Measurements from ENCODE around the gene COMMD1.

Gene COMMD1

DNA sequence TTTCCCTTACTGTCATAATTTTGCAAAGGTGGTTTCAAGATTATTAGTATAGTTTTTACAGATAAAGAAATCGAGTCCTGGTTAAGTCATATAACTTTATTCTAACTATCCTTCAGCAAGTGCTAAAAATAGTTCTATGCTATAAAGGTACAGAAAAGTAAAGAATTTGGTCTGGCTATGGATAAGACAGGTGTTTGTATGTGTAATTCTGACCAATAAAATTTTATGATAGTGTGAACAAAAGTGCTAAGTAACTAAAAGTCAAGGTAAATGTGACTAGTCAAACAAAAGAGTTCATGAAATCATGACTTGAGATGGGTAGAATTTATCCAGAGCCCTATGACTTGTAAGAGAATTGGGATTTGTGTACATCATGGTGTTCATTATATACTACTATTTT is 140.7 kb downstream of the COMMD1 start:
- TF ChIP-seq EZH2phosphoT487 (conservative IDR thresholded peaks at IDR 0.05; ENCODE audit: low read length), result no peak
- TF ChIP-seq, protein P1, sequence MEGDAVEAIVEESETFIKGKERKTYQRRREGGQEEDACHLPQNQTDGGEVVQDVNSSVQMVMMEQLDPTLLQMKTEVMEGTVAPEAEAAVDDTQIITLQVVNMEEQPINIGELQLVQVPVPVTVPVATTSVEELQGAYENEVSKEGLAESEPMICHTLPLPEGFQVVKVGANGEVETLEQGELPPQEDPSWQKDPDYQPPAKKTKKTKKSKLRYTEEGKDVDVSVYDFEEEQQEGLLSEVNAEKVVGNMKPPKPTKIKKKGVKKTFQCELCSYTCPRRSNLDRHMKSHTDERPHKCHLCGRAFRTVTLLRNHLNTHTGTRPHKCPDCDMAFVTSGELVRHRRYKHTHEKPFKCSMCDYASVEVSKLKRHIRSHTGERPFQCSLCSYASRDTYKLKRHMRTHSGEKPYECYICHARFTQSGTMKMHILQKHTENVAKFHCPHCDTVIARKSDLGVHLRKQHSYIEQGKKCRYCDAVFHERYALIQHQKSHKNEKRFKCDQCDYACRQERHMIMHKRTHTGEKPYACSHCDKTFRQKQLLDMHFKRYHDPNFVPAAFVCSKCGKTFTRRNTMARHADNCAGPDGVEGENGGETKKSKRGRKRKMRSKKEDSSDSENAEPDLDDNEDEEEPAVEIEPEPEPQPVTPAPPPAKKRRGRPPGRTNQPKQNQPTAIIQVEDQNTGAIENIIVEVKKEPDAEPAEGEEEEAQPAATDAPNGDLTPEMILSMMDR (IDR thresholded peaks at IDR 0.05; ENCODE audit: insufficient read depth, low read length, poor library complexity, severe bottlenecking), result no peak
- Histone ChIP-seq H3K9ac (ENCODE audit: low read length) (no peak overlapping the region), H2AFZ (ENCODE audit: low read depth, low read length, severe bottlenecking) (no peak overlapping the region), H3K79me2 (ENCODE audit: insufficient read depth, low read length) (no peaks in the 10 kb centered on the region), H3K27ac (ENCODE audit: low read depth, low read length) (no peak overlapping the region), H3F3A (ENCODE audit: insufficient read depth) (no peaks in the 10 kb centered on the region), H3K4me2 (ENCODE audit: low read depth, low read length, poor library complexity, severe bottlenecking) (no peak overlapping the region), H3K27me3 (ENCODE audit: low read length) (no peaks in the 10 kb centered on the region), H4K20me1 (ENCODE audit: low read depth, low read length) (0 out of 2 replicates have a peak, but pooled peaks cover 4% of the 10 kb centered on the region), H3K36me3 (ENCODE audit: low read length) (no peaks in the 10 kb centered on the region; the same call in 1 of the 2 replicates), H3K9me3 (ENCODE audit: insufficient read depth, low read length) (peaks cover 11% of the 10 kb centered on the region; the same call in 1 of the 2 replicates), H3K9me2 (replicated peaks; ENCODE audit: insufficient read depth, low read length) (no peaks in the 10 kb centered on the region), H3K4me3 (ENCODE audit: insufficient read depth, low read length, poor library complexity, severe bottlenecking) (no peak overlapping the region)

DNA sequence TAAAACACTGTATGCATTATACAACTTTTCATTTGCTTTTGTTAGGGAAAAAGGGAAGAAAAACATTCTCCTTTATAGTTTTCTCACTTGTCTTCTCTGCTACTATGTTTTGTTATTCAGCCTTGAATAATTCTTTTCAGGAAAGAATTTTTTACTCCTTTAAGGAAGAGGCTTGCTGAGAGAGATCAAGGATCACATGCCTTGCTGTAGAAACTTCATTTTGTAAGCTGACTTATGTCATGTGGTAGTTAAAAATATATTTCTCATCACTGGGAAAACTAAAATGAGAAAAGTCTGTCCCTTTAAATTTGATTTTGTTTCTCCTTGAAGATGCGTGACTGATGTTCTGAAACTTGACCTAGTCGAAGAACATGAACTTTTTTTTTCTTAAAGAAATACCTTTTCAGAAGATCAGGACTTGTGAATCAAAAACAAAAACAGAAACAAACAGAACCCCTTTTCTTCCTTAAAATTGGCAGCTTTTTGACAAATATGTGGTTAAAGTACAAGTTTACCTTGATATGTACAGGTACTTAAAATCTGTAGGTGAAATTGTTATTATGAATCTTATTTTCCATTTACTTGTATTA is 145.1 kb downstream of the COMMD1 start:
- 0 out of 2 replicates have a peak, but pooled peaks cover 4% of the 10 kb centered on the region for H4K20me1 ChIP-seq (ENCODE audit: low read depth, low read length)
- no peak overlapping the region for H3K4me2 ChIP-seq (ENCODE audit: low read depth, low read length, poor library complexity, severe bottlenecking)
- H2AFZ ChIP-seq (ENCODE audit: low read depth, low read length, severe bottlenecking), result no peak overlapping the region
- no peaks in the 10 kb centered on the region for H3F3A ChIP-seq (ENCODE audit: insufficient read depth)
- no peaks in the 10 kb centered on the region for H3K36me3 ChIP-seq (ENCODE audit: low read length)
- no peak overlapping the region for H3K9ac ChIP-seq (ENCODE audit: low read length)
- no peaks in the 10 kb centered on the region for H3K79me2 ChIP-seq (ENCODE audit: insufficient read depth, low read length)
- H3K9me2 ChIP-seq (replicated peaks; ENCODE audit: insufficient read depth, low read length), result no peaks in the 10 kb centered on the region
- H3K27me3 ChIP-seq (ENCODE audit: low read length), result no peaks in the 10 kb centered on the region
- H3K9me3 ChIP-seq (ENCODE audit: insufficient read depth, low read length), result no peaks in the 10 kb centered on the region
- TF ChIP-seq EZH2phosphoT487 (conservative IDR thresholded peaks at IDR 0.05; ENCODE audit: low read length), result no peak
- TF ChIP-seq, protein P1 (IDR thresholded peaks at IDR 0.05; ENCODE audit: insufficient read depth, low read length, poor library complexity, severe bottlenecking), result no peak
- H3K27ac ChIP-seq (ENCODE audit: low read depth, low read length), result no peak overlapping the region
- H3K4me3 ChIP-seq (ENCODE audit: insufficient read depth, low read length, poor library complexity, severe bottlenecking), result no peak overlapping the region

DNA sequence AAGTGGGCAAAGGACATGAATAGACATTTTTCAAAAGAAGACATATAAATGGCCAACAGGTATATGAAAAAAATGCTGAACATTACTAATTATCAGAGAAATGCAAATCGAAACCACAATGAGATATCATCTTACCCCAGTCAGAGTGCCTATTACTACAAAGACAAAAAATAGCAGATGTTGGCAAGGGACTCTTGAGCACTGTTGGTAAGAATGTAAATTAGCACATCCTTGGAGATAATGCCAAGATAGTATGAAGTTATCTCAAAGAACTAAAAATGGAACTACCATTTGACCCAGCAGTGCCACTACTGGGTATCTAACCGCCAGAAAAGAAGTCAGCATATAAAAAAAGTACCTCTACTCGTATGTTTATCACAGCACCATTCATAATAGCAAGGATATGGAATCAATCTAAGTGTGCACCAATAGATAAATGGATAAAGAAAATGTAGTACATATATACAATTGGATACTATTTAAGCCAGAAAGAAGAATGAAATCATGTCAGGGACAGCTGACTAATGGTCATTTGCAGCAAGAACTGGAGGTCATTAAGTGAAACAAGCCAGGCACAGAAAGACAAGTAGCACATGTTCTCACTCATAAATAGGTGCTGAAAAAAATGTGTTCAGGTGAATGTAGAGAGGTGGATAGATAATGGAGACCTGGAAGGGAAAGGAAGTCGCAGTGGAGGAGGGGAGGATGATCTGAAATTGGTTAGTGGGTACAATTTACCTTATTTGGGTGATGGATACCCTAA is 148.7 kb downstream of the COMMD1 start:
- Histone ChIP-seq H3K4me2 (ENCODE audit: low read depth, low read length, poor library complexity, severe bottlenecking) (no peak overlapping the region), H3F3A (ENCODE audit: insufficient read depth) (no peaks in the 10 kb centered on the region), H3K27ac (ENCODE audit: low read depth, low read length) (no peak overlapping the region), H2AFZ (ENCODE audit: low read depth, low read length, severe bottlenecking) (no peak overlapping the region), H4K20me1 (ENCODE audit: low read depth, low read length) (0 out of 2 replicates have a peak, but pooled peaks cover 4% of the 10 kb centered on the region), H3K9me2 (replicated peaks; ENCODE audit: insufficient read depth, low read length) (no peaks in the 10 kb centered on the region), H3K79me2 (ENCODE audit: insufficient read depth, low read length) (no peaks in the 10 kb centered on the region), H3K4me3 (ENCODE audit: insufficient read depth, low read length, poor library complexity, severe bottlenecking) (no peak overlapping the region), H3K9ac (ENCODE audit: low read length) (no peak overlapping the region), H3K27me3 (ENCODE audit: low read length) (no peaks in the 10 kb centered on the region), H3K9me3 (ENCODE audit: insufficient read depth, low read length) (no peaks in the 10 kb centered on the region), H3K36me3 (ENCODE audit: low read length) (no peaks in the 10 kb centered on the region)
- TF ChIP-seq, protein P1 (IDR thresholded peaks at IDR 0.05; ENCODE audit: insufficient read depth, low read length, poor library complexity, severe bottlenecking), result no peak
- no peak for TF ChIP-seq EZH2phosphoT487 (conservative IDR thresholded peaks at IDR 0.05; ENCODE audit: low read length)

Data from SU-DHL-6 (cell line).